Activated CD8-positive, alpha-beta T cell treated with anti-CD3 and anti-CD28 coated beads, Interleukin-2, amount 10 ng/mL, durations not matched to agents 7 days and 5 days (primary cell): ENCODE measurements around the gene KCNS3. TPM values are rescaled to one million over a fixed set of nuclear protein-coding genes. Genes with fewer than 3 reads are reported as not detected.

Source experiments
- ATAC-seq: fragments of 150-1000 bp; cut with Tn5 transposase; one replicate; pipeline ENCODE4 v1.10.0; 2021; ENCODE audit warnings: moderate library complexity
- CTCF ChIA-PET: fragments of 350-600 bp; sonication (Branson Sonifier 250); formaldehyde crosslinking; loops from one replicate; lab custom pipeline; 2021; ENCODE audit warnings: antibody characterized with exemption; lab: Charles Lee
- POLR2A ChIA-PET: fragments of 350-600 bp; sonication (Branson Sonifier 250); formaldehyde crosslinking; loops from one replicate; lab custom pipeline; 2021; ENCODE audit warnings: antibody characterized with exemption; lab: Charles Lee
- DNase-seq: peaks from one replicate; pipeline ENCODE4 v3.0.0-alpha.2; 2020
- H3K27ac Mint-ChIP-seq: one replicate; pipeline ENCODE4 v1.8.0; 2021; ENCODE audit warnings: mild to moderate bottlenecking, mixed read lengths
- H3K27me3 Mint-ChIP-seq: one replicate; pipeline ENCODE4 v1.8.0; 2021; ENCODE audit warnings: low read depth, mixed read lengths
- H3K36me3 Mint-ChIP-seq: one replicate; pipeline ENCODE4 v1.8.0; 2021; ENCODE audit warnings: low read depth, mixed read lengths
- H3K4me1 Mint-ChIP-seq: one replicate; pipeline ENCODE4 v1.8.0; 2021; ENCODE audit warnings: low read depth, mixed read lengths
- H3K4me3 Mint-ChIP-seq: one replicate; pipeline ENCODE4 v1.8.0; 2021; ENCODE audit warnings: mild to moderate bottlenecking, mixed read lengths
- H3K9me3 Mint-ChIP-seq: one replicate; pipeline ENCODE4 v1.8.0; 2022; ENCODE audit warnings: mixed read lengths; ENCODE audit not compliant: insufficient read depth
- total RNA-seq, 2 experiments: library from RNA; stranded (reverse); gene quantifications; one replicate each; pipeline ENCODE4 v1.2.3, GENCODE V29; 2021

KCNS3 gene
- total RNA-seq, 2 experiments from 2014 or later, result not detected

DNA sequence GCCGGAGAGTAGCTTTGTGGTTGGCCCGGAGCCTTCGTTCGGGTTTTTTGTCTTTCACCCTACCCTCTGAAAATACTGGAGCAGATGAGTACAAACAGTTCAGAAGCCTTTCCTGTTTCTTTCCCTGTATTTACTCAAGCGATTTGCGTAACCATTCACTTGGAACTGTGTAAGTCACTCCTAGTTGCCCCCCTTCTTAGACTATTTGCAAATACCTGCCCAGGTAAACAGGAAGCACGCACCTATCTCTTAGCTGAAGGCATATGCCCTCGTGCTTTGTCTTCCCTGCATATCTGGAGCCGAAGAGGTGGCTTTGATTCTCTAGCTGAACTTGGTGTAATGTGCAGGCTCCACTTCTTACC, 1.4 kb downstream of the KCNS3 start:
- Mint-ChIP-seq H3K27ac (no peak overlapping the region), H3K4me3 (peak overlapping the region; percentile 4), H3K36me3 (no peaks in the 10 kb centered on the region), H3K27me3 (peaks cover 59% of the 10 kb centered on the region), H3K4me1 (peaks cover 11% of the 10 kb centered on the region), H3K9me3 (no peaks in the 10 kb centered on the region)
- no peak for DNase-seq
- no peak for ATAC-seq
- ChIA-PET POLR2A (no interaction called here), CTCF (no interaction called here)

DNA sequence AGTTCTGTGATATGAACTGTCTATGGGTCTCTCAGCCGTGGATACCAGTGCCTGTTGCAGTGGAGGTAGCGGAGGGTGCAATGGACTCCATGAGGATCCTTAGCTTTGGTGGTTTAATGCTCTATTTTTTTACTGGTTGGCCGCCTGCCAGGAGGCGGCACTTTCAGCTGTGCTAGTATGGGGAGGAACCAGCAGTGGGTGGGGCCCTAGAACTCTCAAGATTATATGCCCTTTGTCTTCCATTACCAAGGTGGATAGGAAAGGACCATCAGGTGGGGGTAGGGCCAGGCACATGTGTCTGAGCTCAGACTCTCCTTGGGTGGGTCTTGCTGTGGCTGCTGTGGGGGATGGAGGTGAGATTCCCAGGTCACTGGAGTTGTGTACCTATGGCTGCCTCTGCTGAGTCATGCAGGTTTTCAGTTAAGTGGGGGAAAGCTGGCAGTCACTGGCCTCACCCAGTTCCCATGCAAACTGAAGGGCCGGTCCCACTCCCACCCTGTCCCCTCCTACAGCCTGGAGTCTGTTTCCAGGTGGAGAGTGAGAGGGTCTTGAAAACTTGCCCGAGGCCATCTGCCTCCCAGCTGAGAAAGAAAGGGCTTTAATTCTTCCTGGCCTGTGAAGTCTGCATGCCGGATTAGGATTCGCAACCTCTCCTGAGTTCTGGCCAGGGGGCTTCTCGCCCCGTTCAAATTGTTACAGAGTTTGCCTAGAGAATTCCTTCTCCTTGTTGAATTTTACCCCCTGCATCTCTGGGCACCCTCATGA, 14.5 kb downstream of the KCNS3 start:
- H3K36me3 Mint-ChIP-seq, result no peaks in the 10 kb centered on the region
- ChIA-PET CTCF (no interaction called here), POLR2A (no interaction called here)
- peaks cover 2% of the 10 kb centered on the region for H3K27me3 Mint-ChIP-seq
- no peak for DNase-seq
- ATAC-seq, result no peak
- H3K4me3 Mint-ChIP-seq, result no peak overlapping the region
- H3K4me1 Mint-ChIP-seq, result no peaks in the 10 kb centered on the region
- no peaks in the 10 kb centered on the region for H3K9me3 Mint-ChIP-seq
- H3K27ac Mint-ChIP-seq, result no peak overlapping the region

DNA sequence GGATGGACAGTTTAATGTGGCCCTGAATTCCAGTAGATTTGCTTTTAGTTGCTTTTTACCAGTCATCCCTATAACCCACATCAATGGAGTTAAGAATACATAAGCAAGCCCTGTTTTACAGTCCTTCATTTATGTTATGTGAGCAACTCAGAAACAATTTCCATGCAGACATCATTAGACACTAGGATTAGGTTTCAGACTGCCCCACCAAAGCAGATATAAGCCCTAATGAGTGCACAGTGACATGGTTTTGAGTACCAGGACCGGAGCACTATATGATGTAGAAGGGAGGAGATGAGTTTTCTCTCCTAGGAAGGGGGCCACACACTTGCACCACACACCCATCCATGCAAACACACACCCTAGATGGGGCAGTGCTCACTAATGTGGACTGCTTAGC, 15.5 kb downstream of the KCNS3 start:
- H3K27ac Mint-ChIP-seq, result no peak overlapping the region
- H3K4me1 Mint-ChIP-seq, result no peaks in the 10 kb centered on the region
- ChIA-PET POLR2A (no interaction called here), CTCF (no interaction called here)
- H3K9me3 Mint-ChIP-seq, result no peaks in the 10 kb centered on the region
- peaks cover 2% of the 10 kb centered on the region for H3K27me3 Mint-ChIP-seq
- no peak for ATAC-seq
- no peak for DNase-seq
- no peak overlapping the region for H3K4me3 Mint-ChIP-seq
- no peaks in the 10 kb centered on the region for H3K36me3 Mint-ChIP-seq

DNA sequence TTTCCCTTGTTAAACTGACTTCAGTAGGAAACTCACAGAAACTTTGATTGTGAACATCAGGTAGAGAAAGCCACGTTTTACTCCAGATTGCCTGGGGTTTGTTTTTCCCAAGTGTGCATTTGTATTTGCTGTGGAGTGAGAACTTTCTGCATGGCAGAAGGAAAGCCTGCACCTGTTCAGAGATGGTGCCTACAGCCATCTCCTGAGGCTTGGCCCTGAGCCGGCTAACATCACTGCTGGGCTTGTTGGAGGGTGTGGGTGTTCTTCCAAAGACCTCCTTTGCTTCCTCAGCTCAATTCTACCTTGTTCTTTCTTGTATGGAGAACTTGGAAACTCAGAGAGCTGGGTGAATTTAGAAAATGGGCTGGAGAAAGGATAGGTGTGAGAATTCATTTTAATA, 16.1 kb downstream of the KCNS3 start:
- Mint-ChIP-seq H3K27ac (no peak overlapping the region), H3K4me3 (no peak overlapping the region), H3K9me3 (no peaks in the 10 kb centered on the region), H3K36me3 (no peaks in the 10 kb centered on the region), H3K27me3 (peaks cover 2% of the 10 kb centered on the region), H3K4me1 (no peaks in the 10 kb centered on the region)
- ChIA-PET CTCF (no interaction called here), POLR2A (no interaction called here)
- ATAC-seq (no peak), DNase-seq (no peak)

DNA sequence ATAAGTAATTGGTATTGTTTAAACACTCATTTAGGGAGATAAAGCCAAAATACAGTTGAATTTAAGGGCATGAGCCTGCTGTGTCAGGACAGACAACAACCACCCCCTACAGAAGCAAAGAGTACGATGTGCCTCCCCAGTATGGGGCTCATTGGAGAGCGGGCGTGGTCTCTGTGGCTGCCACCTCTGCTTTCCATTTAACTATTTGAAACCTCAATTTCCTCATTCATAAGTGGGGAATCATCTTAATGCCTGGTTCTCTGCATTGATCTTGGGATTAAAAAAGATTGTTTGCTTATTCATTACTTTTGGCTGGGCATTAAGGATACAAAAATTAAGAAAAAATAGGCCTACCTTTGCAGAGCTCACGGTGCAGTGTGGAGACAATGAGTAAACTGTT, 21.4 kb downstream of the KCNS3 start:
- Mint-ChIP-seq H3K4me1 (no peaks in the 10 kb centered on the region), H3K27ac (no peak overlapping the region), H3K4me3 (no peak overlapping the region), H3K27me3 (no peaks in the 10 kb centered on the region), H3K36me3 (no peaks in the 10 kb centered on the region), H3K9me3 (no peaks in the 10 kb centered on the region)
- no peak for DNase-seq
- ATAC-seq, result no peak
- CTCF ChIA-PET, result no interaction called here
- POLR2A ChIA-PET, result no interaction called here

DNA sequence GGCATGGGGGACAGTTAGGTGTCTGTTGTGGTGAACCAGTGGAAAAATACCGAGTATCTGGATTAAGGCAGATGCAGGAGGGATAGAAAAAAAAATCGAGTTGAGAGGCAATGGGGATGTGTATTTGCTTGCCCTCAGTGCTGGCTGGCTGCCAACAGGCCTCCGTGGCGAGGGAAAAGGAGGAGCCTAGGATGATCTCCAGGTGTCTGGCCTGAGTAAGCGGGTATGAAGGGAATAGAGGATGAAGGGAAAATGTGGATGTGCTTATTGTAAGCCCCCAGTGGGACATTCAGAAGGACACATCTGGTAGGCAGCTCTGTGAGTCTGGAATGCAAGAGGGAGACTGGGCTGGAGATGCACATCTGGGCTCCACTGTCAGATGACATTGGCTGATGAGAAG, 22.8 kb downstream of the KCNS3 start:
- H3K4me1 Mint-ChIP-seq, result no peaks in the 10 kb centered on the region
- DNase-seq (no peak), ATAC-seq (no peak)
- H3K27ac Mint-ChIP-seq, result no peak overlapping the region
- H3K36me3 Mint-ChIP-seq, result no peaks in the 10 kb centered on the region
- ChIA-PET CTCF (no interaction called here), POLR2A (no interaction called here)
- no peaks in the 10 kb centered on the region for H3K9me3 Mint-ChIP-seq
- H3K27me3 Mint-ChIP-seq, result no peaks in the 10 kb centered on the region
- H3K4me3 Mint-ChIP-seq, result no peak overlapping the region

DNA sequence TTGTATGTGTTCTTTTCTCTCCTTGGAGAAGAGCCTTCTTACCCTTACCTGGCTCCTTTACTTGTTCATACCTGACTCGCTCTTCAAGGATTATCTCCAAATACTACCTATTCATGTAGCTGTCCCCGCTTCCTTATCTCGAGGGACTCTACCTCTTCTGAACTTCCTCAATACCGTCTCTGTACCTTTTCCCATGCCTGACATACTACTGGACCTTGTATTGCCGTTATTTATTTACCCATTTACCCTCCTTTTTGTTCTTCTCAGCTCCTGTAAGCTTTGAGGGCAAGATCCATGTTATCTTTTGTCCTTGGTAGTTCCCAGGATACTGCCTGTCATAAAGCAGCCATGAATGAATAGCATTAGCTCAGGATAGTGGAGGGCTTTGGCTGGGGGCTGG, 32.5 kb downstream of the KCNS3 start:
- Mint-ChIP-seq H3K4me3 (no peak overlapping the region), H3K27me3 (no peaks in the 10 kb centered on the region), H3K36me3 (no peaks in the 10 kb centered on the region), H3K27ac (no peak overlapping the region), H3K9me3 (no peaks in the 10 kb centered on the region), H3K4me1 (no peaks in the 10 kb centered on the region)
- ChIA-PET POLR2A (no interaction called here), CTCF (no interaction called here)
- DNase-seq (no peak), ATAC-seq (no peak)

DNA sequence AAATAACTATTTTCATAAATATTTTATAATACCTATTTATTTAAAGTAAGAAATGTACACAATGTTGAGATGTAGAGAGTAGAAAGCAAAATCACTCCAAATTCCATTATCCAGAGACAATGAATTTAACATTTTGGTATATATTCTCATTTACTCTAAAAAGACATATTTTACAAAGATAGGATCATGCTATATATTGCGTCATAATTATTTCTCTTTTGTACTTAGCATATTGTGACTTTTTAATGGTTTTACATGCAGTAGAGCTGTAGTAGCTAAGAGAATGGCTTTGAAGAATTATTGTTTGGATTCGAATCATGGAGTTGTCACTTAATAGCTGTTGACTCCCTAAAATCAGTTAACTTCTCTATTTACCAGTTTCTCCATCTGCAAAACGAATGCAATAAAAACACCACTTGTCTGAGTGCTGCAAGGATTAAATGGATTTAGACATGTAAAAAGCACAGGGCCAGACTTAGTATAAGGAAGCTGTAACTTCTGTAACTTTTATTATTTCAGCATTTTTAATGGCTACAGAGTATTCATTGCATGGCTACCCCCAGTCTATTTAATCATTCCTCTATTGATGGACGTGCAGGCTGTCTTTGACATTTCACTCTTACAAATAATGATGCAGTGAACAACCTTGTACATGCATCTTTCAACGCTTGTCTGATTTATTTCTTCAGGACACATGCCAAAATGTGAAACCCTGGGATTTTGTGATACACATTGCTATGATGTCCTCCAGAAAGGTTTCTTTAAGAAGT, 33.2 kb downstream of the KCNS3 start:
- H3K4me3 Mint-ChIP-seq, result no peak overlapping the region
- H3K9me3 Mint-ChIP-seq, result no peaks in the 10 kb centered on the region
- H3K36me3 Mint-ChIP-seq, result no peaks in the 10 kb centered on the region
- ChIA-PET POLR2A (no interaction called here), CTCF (no interaction called here)
- no peaks in the 10 kb centered on the region for H3K4me1 Mint-ChIP-seq
- DNase-seq, result no peak
- no peak for ATAC-seq
- no peak overlapping the region for H3K27ac Mint-ChIP-seq
- H3K27me3 Mint-ChIP-seq, result no peaks in the 10 kb centered on the region

DNA sequence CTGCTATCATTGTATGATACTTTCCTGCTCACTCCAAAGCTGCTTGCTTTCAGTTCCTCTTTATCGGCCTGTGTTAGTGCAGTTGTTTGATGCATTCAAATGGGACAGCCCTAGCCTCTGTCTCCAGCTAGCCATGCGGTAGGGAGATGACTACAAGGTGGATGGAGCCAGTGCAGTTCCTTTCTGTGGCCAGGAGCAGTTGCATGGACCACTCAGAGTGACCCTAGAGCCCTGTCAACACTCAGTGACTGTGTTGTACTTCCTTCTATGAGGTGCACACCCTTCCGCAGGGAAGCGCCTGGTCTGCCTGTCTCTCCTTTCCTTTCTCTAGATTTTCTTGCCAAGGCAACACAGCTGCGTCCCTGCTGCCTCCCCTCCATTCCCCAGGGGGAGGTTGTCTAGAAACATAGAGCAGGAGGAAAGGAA, 33.8 kb downstream of the KCNS3 start:
- H3K9me3 Mint-ChIP-seq, result no peaks in the 10 kb centered on the region
- no peak for DNase-seq
- ATAC-seq, result no peak
- H3K27ac Mint-ChIP-seq, result no peak overlapping the region
- H3K36me3 Mint-ChIP-seq, result no peaks in the 10 kb centered on the region
- H3K4me1 Mint-ChIP-seq, result no peaks in the 10 kb centered on the region
- ChIA-PET CTCF (no interaction called here), POLR2A (no interaction called here)
- H3K4me3 Mint-ChIP-seq, result no peak overlapping the region
- no peaks in the 10 kb centered on the region for H3K27me3 Mint-ChIP-seq

DNA sequence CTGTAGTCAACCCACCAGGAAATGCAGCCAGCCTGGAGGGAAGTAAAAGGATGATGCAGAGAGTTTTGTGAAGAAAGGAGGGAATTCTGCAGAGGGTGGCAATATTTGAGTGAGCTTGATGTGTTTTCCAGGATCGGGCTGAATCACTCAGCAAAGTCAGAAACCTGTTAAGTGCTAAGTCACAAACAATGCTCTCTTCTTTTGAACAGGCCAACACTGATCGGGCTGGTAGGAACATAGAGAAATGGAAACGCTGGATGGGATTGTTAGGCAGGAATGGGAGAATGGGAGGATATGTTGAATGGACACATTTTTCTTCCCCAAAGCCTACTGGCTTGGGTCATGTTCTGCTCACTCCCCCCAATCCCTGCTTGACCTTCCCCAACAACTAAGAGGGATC, 36.6 kb downstream of the KCNS3 start:
- ChIA-PET CTCF (no interaction called here), POLR2A (no interaction called here)
- Mint-ChIP-seq H3K4me1 (no peaks in the 10 kb centered on the region), H3K4me3 (no peak overlapping the region), H3K9me3 (no peaks in the 10 kb centered on the region), H3K36me3 (no peaks in the 10 kb centered on the region), H3K27ac (no peak overlapping the region), H3K27me3 (no peaks in the 10 kb centered on the region)
- ATAC-seq, result no peak
- no peak for DNase-seq

DNA sequence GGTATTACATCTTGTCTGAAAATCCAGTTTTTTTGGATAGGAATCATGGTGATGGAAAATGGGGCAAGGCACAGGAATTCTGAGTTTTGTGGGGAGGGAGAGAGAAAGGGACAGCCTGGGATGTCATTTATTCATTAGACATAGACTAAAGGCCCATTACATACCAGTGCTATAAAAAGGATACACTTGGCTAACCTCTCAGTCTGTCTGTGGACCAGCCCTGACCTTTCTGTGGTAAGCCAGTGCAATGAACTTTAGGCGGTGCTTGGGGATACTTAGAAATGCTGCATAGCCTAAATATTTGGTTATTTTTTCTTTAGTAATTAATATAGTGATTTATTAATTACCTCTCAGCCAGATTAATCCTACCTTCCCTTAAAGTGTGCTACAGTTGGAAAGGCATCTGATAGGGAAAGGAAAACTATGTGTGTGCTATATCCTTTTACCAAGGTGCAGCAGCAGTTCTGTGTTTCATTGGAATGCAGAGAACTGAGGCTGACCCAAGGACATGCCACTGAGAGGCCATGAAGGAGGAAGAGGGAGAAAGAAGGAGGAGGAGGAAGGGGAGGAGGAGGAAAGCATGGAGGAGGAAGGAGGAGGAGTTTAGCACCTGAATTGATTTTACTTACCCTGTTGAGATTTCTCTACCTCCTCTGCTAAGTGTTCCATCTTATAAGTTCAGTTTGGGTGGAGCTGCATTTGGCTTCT, 37.5 kb downstream of the KCNS3 start:
- CTCF ChIA-PET, result no interaction called here
- no peak for ATAC-seq
- no peaks in the 10 kb centered on the region for H3K9me3 Mint-ChIP-seq

DNA sequence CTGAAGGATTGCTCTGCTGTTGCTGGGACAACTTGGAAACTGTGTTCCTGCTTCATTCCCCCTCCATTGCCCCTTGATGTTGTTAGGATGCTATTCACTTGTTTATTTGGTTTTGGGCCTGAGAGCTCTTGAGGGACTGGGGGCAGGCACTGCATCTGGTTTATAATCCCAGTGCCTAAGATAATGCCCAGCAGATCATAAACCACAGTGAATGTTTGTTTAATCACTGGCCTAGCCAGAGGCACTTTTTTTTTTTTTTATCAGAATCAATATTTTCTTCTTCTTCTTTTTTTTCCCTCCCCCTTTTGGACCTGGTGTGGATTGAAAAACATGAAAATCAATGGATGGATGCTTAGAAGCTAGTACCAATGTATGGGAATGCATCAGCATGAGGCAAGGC, 38.1 kb downstream of the KCNS3 start:
- ChIA-PET CTCF (no interaction called here), POLR2A (no interaction called here)
- Mint-ChIP-seq H3K27me3 (no peaks in the 10 kb centered on the region), H3K36me3 (no peaks in the 10 kb centered on the region), H3K27ac (no peak overlapping the region), H3K4me3 (no peak overlapping the region), H3K4me1 (no peaks in the 10 kb centered on the region), H3K9me3 (no peaks in the 10 kb centered on the region)
- DNase-seq (no peak), ATAC-seq (no peak)

More for the DNA sequence above, 37.5 kb downstream of the KCNS3 start:
- POLR2A ChIA-PET, result no interaction called here
- Mint-ChIP-seq H3K27me3 (no peaks in the 10 kb centered on the region), H3K4me1 (no peaks in the 10 kb centered on the region), H3K36me3 (no peaks in the 10 kb centered on the region), H3K27ac (no peak overlapping the region), H3K4me3 (no peak overlapping the region)
- DNase-seq, result no peak
